HK-2 (cell line): ENCODE measurements around the gene OR2H1.
"Not testable (repeated sequence)": the region's sequence is repeated elsewhere in the genome, so short reads cannot be mapped to it uniquely, and the experiment has no call there.

Source experiments
- DNase-seq: peaks from one replicate; pipeline ENCODE4 v3.0.0-alpha.2; 2018; ENCODE audit not compliant: unreplicated experiment

Gene OR2H1

DNA sequence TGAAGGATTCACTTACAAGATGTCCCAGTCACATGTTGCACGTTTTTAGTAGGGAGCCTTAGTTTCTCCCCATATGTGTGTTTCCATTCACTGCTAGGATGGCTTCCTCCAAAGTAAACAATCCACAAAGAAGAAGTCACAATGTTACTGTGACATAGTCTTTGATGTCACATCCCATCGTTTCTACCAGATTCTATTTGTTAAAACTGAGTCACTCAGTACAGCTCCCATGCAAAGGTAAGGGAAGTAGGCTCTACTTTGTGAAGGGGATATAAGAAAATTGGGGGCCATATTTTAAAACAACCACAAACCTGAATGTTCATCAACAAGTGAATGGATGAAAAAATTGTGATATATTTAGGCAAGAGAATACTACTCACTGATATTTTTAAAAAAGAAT is at the start of gene OR2H1, which contains the start of gene OR11A1:
OR2H1 (plus strand) TSS at position 185 of the 400 bp plus-strand sequence. CDS start 4,615 bp downstream, outside the sequence.
OR11A1 (minus strand) TSS at position 101 of the 400 bp plus-strand sequence. CDS start 29,430 bp downstream, outside the sequence.
- no peak for DNase-seq

DNA sequence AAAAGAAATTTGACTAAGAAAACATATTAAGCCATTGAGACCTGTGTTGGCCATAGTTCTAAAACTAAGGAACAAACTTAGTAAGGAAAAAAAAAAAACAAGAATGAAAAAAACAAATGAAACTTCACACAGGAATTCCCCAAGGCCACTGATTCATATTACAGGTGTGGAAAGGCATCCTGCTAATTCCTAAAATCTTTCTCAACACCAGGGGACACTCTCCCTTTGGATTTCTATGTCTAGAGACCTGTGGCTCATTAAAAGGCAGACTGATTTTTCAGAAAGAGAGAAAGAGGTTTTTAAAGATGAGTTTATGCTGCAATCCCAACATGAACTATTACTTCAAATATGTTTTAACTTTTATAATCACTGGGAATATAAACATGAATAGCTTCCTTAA is 42.4 kb upstream of the OR2H1 start, which contains the start of gene OR12D1:
OR12D1 (plus strand) TSS at position 341 of the 400 bp plus-strand sequence.
- no peak for DNase-seq

DNA sequence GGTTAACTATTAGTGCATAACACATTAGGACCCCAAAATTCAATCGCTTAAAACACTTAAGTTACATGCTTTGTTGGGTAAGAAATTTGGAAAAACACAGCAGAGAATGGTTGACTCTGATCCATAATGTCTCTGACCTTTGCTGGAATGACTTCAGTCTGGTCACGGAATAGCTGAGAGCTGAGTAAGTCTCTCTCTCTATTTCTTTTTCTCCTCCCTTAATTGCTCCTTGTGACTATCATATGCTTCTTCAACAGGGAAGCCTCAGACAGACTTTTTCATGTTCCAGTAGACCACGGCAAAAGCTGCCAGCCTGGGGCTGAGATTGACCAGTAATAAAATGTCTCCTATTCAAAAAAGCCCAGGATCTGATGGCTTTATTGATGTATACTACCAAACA is 37.4 kb upstream of the OR2H1 start:
- no peak for DNase-seq

DNA sequence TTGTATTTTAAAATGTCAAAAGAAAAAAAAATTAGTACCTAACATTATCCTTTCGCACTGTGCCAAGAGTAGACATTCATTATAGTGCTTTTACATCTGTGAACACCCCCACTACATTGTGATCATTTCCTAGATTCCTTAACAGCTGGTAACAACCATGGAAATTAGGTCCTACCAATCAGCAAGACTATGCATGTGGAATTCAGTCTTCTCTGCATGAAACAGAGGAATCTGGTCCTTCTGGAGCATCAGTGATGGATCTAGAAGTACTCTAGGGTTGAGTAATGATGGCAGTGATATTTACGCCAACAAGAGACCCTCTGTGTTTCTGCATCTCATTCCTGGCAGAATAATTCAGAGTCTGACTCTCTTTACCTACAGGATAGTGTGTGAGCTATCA is 32.8 kb upstream of the OR2H1 start:
- DNase-seq: no peak

DNA sequence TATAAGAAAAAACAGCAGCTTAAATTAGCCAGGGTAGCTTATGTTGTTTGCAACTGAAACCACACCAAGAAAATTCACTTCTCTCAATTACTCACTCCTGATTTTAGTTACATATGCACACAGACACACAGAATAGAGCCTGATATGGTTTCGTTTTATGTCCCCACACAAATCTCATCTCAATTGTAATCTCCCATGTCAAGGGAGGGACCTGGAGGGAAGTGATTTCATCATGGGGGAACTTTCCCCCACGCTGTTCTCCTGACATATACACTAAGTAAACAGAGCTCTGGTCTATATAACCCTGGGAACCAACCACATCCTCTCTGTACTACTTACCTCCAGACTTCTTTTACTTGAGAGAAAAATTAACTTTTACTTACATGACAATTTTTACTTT is 32.4 kb upstream of the OR2H1 start:
- DNase-seq: no peak

DNA sequence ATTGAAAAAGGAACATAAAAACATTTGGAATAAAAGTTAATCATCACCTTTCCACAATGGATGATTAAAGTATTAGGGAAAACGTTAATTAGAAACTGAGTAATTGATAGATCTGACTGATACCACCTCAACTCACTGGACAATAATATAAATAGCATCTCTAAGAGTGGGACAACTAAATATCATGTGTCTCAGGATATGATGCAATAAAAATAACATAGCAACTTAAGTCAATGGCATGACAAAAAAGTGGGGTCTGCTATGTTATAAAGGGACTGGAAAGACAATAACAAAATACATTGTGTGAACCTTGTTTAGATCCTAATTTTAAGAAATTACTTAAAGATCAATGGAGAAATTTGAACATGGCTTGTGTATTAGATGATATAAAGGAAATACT is 31.9 kb upstream of the OR2H1 start:
- DNase-seq: no peak

DNA sequence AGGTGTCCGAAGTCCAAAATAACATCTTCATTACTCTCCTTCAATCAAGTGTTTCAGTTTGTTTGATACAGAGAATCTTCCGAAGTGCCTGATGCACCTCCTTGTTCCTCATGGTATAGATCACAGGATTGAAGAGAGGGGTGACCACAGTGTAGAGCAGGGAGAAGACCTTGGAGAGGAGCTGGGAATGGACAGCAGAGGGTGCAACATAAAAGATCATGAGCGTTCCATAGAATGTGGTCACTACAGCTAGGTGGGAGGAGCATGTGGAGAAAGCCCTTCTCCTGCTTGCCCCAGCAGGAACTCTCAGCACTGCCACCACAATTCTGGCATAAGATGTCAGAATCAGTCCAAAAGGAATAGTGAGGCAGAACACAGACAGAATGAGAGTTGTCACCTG is 30.3 kb upstream of the OR2H1 start:
- DNase-seq: no peak

DNA sequence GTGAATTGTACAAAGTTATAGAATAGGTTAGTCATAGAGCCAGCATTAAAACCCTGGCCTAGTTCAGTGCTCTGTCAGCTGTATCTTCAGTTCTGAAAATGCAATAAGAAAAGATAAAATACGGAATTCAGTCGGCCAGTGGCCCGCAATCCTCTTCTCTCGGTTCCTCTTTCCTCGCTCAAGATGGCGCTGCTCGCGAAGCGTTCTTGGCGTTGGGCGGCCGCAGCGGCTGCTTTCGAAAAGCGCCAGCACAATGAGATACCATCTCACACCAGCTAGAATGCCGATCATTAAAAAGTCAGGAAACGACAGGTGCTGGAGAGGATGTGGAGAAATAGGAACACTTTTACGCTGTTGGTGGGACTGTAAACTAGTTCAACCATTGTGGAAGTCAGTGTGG is 20.2 kb upstream of the OR2H1 start:
- DNase-seq: not testable (repeated sequence)

DNA sequence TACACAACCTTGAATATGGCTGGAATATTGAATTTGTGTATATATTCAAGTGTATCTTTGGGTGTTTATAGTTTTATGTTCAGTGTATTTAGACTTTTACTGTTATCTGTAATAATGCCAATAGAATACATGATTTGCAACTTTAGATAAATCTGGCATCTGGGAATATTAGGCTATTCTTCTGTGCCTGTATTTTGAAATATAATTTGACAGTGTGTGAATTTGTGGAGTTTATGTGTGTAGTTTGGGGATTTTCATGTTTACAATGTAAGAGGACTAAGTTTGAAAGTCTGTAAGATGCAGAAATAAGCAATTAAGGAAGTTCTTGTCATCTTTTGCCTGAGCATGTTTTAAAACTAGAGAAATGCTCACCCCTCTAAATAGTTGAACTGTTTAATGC is 17.9 kb upstream of the OR2H1 start, which contains the start of gene OR10C1:
OR10C1 (plus strand) TSS at position 301 of the 400 bp plus-strand sequence. CDS start 710 bp downstream, outside the sequence.
- DNase-seq: no peak

DNA sequence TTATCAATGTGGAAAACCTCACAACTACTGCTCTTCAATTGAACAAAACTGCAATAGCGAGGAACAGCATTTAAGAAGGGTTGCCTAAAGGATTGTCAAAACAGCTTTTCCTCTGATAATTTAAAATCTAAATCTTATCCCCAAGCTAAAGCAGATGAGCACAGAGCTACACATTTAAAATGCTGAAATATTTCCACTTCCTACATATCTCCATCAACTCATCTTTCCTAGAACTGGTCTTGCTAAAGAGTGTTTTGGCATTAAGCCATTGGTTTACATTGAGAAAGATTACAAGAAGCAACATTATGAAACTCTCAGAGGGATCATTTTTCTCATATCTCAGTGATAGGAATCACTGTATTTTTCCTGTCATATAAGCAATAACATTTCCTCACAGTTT is 14.2 kb upstream of the OR2H1 start:
- no peak for DNase-seq

DNA sequence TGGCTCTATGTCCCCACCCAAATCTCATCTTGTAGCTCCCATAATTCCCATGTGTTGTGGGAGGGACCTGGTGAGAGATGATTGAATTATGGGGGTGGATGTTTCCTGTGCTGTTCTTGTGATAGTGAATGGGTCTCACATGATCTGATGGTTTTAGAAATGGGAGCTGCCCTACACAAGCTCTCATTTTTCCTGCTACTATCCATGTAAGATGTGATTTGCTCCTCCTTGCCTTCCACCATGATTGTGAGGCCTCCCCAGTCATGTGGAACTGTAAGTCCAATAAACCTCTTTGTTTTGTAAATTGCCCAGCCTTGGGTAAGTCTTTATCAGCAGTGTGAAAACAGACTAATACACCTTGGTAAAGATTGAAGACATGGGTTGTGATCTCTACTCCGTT is 12.9 kb upstream of the OR2H1 start:
- not testable (repeated sequence) for DNase-seq

DNA sequence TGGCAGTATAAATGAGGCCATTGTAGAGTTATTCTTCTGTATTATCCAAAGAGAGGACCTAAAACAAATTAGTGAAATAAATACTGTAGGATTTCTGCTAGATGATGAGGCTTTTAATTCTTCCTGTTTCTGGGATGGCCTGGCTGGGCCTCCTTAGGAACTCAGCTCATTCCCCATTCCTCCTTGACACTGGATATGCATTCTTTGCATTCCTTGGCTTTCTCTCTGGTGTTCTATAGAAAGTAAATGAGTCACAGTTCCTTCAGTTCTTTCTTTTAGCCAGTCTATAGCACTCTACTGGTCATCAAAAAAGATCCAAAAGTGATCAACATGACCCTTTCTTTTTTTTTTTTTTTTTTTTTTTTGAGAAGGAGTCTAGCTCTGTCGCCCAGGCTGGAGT is 9.3 kb upstream of the OR2H1 start:
- DNase-seq: no peak

DNA sequence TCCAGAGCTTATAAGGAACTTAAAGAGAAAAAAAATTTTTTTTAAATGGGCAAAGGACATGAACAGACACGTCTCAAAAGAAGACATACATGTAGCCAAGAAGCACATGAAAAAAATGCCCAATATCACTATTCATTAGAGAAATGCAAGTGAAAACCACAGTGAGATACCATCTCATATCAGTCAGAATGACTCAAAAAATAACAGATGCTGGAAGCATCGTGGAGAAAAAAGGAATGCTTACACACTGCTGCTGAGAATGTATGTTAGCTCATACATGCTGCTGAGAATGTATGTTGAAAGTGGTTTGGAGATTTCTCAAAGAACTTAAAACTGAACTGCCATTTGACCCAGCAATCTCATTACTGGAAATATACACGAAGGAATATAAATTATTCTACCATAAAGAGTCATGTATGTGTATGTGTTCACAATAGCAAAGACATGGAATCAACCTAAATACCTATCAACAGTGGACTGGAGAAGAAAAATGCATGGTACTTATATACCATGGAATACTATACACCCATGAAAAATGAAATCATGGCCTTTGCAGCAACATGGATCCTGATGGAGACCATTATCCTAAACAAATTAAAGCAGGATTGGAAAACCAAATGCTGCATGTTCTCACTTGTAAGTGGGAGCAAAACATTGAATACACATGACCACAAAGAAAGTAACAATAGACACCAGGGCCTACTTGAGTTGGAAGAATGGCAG is 5.3 kb upstream of the OR2H1 start:
- no peak for DNase-seq

DNA sequence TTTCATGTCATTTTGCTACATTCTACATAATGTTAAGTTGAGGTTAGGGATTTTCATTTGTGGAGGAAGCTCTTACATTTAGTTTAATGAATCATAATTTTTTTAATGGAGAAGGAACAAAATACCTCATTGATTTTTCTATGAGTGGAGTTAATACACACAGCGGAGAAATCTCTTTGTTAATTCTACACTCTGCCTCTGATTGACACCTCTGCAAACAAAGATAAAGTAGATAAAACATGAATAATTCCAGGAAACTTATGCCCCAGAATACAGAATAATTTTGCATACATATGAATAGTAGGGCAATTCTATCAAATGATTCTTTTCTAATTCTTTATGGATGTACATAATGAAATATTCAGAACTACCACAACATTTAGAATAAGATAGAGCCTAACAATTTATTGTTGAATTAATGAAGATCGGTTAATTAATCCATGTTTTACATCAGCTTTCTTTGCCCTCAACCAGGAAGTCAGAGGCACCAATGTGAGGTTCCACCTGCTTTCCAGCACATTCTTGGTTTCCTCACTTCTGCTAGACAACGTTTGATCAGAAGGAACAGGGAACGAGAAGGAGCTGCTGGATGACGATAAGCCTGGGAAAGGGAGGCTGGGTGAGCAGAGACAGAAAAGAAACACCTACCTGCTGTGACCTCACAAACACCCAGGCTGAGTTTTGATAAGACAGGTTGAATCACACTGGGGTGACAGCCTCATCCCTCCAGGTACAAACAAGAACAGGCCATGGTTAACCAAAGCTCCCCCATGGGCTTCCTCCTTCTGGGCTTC is 4.3 kb downstream of the OR2H1 start:
- DNase-seq: no peak

DNA sequence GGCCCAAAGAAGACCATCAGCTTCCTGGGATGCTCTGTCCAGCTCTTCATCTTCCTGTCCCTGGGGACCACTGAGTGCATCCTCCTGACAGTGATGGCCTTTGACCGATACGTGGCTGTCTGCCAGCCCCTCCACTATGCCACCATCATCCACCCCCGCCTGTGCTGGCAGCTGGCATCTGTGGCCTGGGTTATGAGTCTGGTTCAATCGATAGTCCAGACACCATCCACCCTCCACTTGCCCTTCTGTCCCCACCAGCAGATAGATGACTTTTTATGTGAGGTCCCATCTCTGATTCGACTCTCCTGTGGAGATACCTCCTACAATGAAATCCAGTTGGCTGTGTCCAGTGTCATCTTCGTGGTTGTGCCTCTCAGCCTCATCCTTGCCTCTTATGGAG is 5.1 kb downstream of the OR2H1 start:
- DNase-seq: no peak

DNA sequence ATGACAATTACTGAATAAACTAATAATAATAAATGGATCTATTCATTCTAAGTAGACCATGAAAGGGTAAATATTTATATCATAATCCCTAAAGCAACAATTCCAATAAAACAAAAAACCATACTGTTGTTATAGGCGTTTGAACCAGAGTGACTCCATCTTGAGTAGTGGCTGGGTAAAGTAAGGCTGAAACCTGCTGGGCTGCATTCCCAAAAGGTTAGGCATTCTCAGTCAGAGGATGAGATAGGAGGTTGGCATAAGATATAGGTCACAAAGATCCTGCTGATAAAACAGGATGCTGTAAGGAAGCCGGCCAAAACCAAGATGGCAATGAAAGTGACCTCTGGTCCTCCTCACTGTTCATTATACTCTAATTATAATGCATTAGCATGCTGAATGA is 8.3 kb downstream of the OR2H1 start:
- DNase-seq: no peak

DNA sequence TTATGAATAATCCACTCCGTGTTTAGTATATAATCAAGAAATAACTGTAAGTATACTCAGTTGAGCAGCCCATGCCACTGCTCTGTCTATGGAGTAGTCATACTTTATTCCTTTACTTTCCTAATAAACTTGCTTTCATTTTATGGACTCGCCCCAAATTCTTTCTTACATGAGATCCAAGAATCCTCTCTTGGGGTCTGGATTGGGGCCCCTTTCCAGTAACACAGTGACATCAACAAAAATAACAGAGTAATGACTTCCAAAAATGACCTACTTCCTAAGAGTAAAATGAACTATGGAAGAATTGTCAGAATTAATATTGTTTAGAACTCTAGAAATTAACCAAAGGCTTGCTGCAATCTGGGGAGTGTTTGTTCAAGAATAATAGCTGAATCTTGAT is 8.8 kb downstream of the OR2H1 start:
- no peak for DNase-seq

DNA sequence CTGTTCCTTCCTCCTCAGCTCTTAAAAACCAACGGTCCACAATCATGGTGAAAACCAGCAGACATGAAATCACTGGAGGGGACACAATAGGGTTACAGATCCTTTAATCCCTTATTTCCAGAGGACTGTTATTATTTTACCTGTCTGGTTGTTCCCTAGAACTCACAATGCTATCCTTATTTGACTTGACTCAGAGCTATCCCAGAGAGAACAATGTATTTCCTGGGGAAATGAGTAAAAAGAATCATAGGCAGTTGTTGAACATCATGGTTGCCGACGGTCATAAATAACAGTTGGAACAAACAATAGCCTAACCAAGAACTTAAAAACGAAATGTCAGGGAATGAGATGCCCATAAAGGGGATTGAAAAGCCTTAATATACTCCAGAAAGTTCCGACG is 9.3 kb downstream of the OR2H1 start:
- DNase-seq: no peak

DNA sequence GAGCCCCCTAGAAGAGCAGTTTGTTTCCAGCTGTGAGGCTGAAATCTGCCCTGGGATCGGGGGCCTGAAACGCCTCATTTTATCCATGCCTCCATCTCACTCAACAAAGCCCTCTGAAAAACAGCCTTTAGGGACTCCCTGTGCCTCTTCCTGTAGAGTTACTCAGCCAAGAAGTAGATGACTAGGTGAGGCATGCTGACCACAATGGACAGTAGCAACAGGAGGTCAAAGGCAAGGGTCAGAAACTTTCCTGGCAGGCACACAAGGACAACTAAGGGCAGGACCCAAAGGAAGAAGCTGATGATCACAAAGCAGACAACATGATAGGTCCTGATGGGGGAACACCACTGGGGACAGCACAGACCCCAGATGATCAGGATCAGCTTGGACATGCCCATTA is 18.0 kb downstream of the OR2H1 start:
- no peak for DNase-seq

DNA sequence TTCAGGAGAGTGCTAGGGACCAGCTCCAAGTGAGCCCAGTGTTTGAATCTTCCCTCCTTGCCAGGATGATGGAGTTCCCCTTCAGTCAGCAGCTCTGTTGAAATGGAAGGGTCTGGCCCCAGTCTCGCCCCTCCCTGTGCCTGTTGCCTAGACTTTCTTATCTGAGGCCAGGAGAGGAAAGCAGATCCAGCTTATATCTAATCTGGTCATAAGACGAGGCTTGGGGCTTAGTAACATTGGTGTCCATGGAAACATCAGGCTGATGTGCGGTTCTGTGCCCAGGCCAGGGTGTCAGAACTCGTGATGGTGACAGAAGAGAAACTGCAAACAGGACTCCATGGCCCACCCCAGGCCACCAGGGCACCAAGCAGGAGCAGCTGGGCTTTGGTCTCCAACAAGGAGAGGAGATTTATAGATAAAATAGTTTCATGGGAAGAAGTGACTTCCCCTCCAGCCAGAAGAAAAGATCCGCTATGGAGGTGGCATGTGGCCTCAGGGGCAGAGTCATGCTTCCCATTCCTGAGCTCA is 21.0 kb downstream of the OR2H1 start:
- DNase-seq: no peak

DNA sequence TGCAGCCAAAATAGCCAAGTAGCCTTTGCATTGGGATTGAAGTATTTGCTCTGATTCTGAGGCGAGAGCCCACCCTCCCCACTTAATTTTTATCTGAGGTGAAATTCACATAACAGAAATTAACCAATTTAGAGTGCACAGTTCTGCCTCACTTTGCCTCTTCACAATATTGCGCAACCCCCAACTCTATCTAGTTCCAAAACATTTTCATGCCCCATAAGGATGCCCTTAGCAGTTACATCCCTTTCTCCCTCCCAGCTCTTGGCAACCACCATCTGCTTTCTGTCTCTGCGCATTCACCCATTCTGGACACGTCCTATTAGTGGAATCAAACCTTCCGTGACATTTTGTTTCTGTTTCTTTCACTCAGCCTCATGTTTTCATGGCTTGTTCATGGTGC is 21.8 kb downstream of the OR2H1 start:
- no peak for DNase-seq

DNA sequence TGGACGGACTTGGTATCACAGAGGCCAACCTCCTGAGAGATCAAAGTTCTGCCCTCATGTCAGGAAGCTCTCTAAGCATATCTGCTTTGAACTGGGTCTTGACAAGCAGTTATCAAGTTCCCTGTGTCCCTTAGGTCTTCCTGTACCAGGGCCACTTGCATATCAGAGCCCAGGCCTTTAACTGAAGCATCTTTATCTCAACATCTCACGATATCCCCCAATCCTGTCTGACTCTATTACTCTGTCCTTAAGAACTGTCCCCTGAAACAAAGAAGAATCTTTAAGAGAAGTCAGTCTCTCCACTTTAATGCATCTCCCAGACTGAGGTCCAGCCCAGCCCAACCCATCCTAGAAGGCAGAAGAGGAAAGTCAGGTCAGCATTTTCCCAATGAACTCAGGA is 22.6 kb downstream of the OR2H1 start:
- no peak for DNase-seq

DNA sequence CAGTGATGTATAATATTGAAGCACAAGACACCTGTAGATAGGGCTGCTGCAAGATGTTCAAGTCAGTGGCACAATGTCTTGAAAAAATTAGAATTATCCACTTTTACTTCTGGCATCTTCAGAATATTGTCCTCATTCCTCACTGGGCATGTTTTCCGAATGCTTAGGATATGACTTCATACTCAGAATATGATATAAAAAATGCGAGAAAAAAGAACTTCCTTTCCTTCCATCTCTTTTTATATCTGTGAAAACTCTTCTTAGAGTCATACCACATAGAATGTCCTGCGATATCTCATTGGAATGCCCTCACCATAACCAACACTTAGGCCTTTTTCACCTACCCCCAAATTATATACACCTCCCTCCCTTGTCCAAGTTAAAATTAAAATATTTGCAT is 26.2 kb downstream of the OR2H1 start:
- DNase-seq: no peak
